ENCODE results near the gene GAS7. TPM values are rescaled to one million over a fixed set of nuclear protein-coding genes. Genes with fewer than 3 reads are reported as not detected.
A peak's percentile ranks its signal among the peaks of the same experiment; 100 is the strongest.

GAS7 gene
- total RNA-seq, 5 donors from 2014 or later (not counting 1 experiment from before 2014, with no cell fraction given): 0.93 to 10.5 (median 3.8) TPM

DNA sequence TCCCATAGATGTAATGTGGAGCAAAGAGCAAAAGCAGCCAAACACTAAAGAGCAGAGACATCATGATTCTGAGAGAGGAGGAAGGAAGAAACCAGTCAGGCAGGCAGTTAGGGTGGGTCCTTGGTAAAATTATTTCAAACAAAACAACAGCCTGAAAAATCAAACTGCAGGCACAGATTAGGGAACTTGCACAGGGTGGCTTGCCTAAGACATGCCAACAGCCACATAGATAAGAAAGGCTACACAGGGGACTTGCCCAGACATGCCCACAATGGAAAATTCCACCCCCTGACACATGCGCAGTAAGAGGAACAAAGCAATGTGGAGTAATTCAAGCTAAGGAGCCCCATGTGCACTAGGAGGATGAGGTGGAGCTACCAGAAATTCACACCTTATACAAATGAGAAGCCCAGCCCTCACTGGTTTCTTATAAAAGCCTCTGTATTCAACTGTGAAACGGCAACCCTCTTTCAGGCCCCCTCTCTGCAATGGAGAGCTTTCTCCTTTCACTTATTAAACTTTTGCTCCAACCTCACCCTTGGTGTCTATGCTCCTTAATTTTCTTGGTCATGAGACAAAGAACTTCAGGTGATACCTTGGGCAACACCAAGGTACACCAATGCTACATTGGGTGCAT lies 7.3 kb upstream of the GAS7 start:
- no peak for DNase-seq
- Mint-ChIP-seq H3K4me3 (no peak overlapping the region), H3K36me3 (no peaks in the 10 kb centered on the region), H3K27ac (no peak overlapping the region), H3K27me3 (peaks cover 3 to 9% of the 10 kb centered on the region in 2 donors), H3K4me1 (no peaks in the 10 kb centered on the region), H3K9me3 (peaks cover 7 to 22% (median 8%) of the 10 kb centered on the region in 3 donors)
- H3K4me3 ChIP-seq (ENCODE audit: control insufficient read depth in 1 of 2, extremely low read depth in 1 of 2, low read length in 1 of 2): no peak overlapping the region
- no peak for ATAC-seq (replicated peaks in 1 of 4)
- no peak overlapping the region for H3K27ac ChIP-seq (ENCODE audit: low read length)
- peaks cover 0 to 14% of the 10 kb centered on the region in 2 experiments for H3K27me3 ChIP-seq (replicated peaks in 1 of 2; ENCODE audit: control insufficient read depth in 2 of 2, extremely low read depth in 1 of 2, insufficient read depth in 2 of 2, low read length in 1 of 2)
- WGBS (ENCODE audit: insufficient coverage): 100% methylated on average over 1 of the region's 2 CpGs
- ChIA-PET POLR2A (no interaction called here), CTCF (no interaction called here)
- H3K4me1 ChIP-seq (ENCODE audit: control insufficient read depth in 1 of 2, extremely low read depth in 1 of 2, insufficient read depth in 2 of 2, low read length in 2 of 2): no peaks in the 10 kb centered on the region
- H3K9me3 ChIP-seq: peaks cover 2% of the 10 kb centered on the region
- H3K36me3 ChIP-seq (ENCODE audit: control insufficient read depth in 2 of 2, extremely low read depth in 1 of 2, insufficient read depth in 1 of 2, low read length in 1 of 2): no peaks in the 10 kb centered on the region

DNA sequence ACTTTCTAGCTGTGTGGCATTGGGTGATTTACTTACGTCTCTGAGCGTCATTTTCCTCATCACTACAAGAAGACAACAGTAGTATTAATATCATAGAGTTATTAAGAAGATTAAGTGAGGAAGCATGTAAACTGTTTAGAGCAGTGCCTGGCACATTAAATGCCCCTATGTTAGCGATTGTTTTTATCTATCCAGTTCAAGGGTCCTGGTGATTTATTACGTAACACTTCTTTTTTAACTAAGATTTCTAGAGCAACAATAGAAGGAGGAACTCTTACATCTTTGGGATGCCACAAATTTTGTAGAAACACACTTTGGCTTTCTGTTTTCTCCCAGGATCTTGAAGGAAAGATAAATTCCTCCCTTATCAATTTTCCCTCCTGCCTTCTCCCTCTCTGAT lies 3.3 kb upstream of the GAS7 start:
- Histone ChIP-seq H3K9me3 (peaks cover 2% of the 10 kb centered on the region), H3K4me1 (ENCODE audit: control insufficient read depth in 1 of 2, extremely low read depth in 1 of 2, insufficient read depth in 2 of 2, low read length in 2 of 2) (peaks cover 0 to 18% of the 10 kb centered on the region in 2 experiments), H3K36me3 (ENCODE audit: control insufficient read depth in 2 of 2, extremely low read depth in 1 of 2, insufficient read depth in 1 of 2, low read length in 1 of 2) (no peaks in the 10 kb centered on the region), H3K27ac (ENCODE audit: low read length) (no peak overlapping the region), H3K4me3 (ENCODE audit: control insufficient read depth in 1 of 2, extremely low read depth in 1 of 2, low read length in 1 of 2) (no peak overlapping the region), H3K27me3 (replicated peaks in 1 of 2; ENCODE audit: control insufficient read depth in 2 of 2, extremely low read depth in 1 of 2, insufficient read depth in 2 of 2, low read length in 1 of 2) (peaks cover 0 to 34% of the 10 kb centered on the region in 2 experiments)
- Mint-ChIP-seq H3K4me3 (no peak overlapping the region), H3K9me3 (peaks cover 7 to 22% (median 8%) of the 10 kb centered on the region in 3 donors), H3K27ac (no peak overlapping the region), H3K4me1 (peaks cover 0 to 12% (median 8%) of the 10 kb centered on the region in 3 donors), H3K36me3 (no peaks in the 10 kb centered on the region), H3K27me3 (peaks cover 16 to 27% of the 10 kb centered on the region in 2 donors)
- WGBS (ENCODE audit: insufficient coverage): no CpG with 5 or more reads among the region's 4 CpGs
- ChIA-PET POLR2A (no interaction called here), CTCF (no interaction called here)
- DNase-seq (no peak), ATAC-seq (replicated peaks in 1 of 4) (no peak)

GRCh38 chr17:10200645-10201044 lies 2.2 kb upstream of the GAS7 start:
- Mint-ChIP-seq H3K36me3 (no peaks in the 10 kb centered on the region), H3K9me3 (peaks cover 7 to 17% (median 8%) of the 10 kb centered on the region in 3 donors), H3K4me1 (peaks cover 0 to 14% (median 8%) of the 10 kb centered on the region in 3 donors), H3K27ac (no peak overlapping the region), H3K4me3 (no peak overlapping the region), H3K27me3 (peaks cover 16 to 35% of the 10 kb centered on the region in 2 donors)
- ATAC-seq (replicated peaks in 1 of 4) (no peak), DNase-seq (no peak)
- H3K27me3 ChIP-seq (replicated peaks in 1 of 2; ENCODE audit: control insufficient read depth in 2 of 2, extremely low read depth in 1 of 2, insufficient read depth in 2 of 2, low read length in 1 of 2): peaks cover 0 to 37% of the 10 kb centered on the region in 2 experiments
- 87% methylated on average over 4 of the region's 4 CpGs for WGBS (ENCODE audit: insufficient coverage)
- peaks cover 2% of the 10 kb centered on the region for H3K9me3 ChIP-seq
- H3K4me3 ChIP-seq (ENCODE audit: control insufficient read depth in 1 of 2, extremely low read depth in 1 of 2, low read length in 1 of 2): no peak overlapping the region
- POLR2A ChIA-PET: no interaction called here
- CTCF ChIA-PET: no interaction called here
- H3K36me3 ChIP-seq (ENCODE audit: control insufficient read depth in 2 of 2, extremely low read depth in 1 of 2, insufficient read depth in 1 of 2, low read length in 1 of 2): no peaks in the 10 kb centered on the region
- peaks cover 0 to 18% of the 10 kb centered on the region in 2 experiments for H3K4me1 ChIP-seq (ENCODE audit: control insufficient read depth in 1 of 2, extremely low read depth in 1 of 2, insufficient read depth in 2 of 2, low read length in 2 of 2)
- no peak overlapping the region for H3K27ac ChIP-seq (ENCODE audit: low read length)

- CTCF ChIA-PET: interaction anchor here in 1 of 2 donors (0.7 kb wide), 1 partner anchor 26 kb away, joined by 3 read pairs; no protein-coding TSS in a partner anchor
- Histone ChIP-seq H3K4me3 (ENCODE audit: control insufficient read depth in 1 of 2, extremely low read depth in 1 of 2, low read length in 1 of 2) (no peak overlapping the region), H3K9me3 (peaks cover 2% of the 10 kb centered on the region), H3K27ac (ENCODE audit: low read length) (no peak overlapping the region), H3K27me3 (replicated peaks in 1 of 2; ENCODE audit: control insufficient read depth in 2 of 2, extremely low read depth in 1 of 2, insufficient read depth in 2 of 2, low read length in 1 of 2) (peaks cover 0 to 37% of the 10 kb centered on the region in 2 experiments), H3K36me3 (ENCODE audit: control insufficient read depth in 2 of 2, extremely low read depth in 1 of 2, insufficient read depth in 1 of 2, low read length in 1 of 2) (no peaks in the 10 kb centered on the region), H3K4me1 (ENCODE audit: control insufficient read depth in 1 of 2, extremely low read depth in 1 of 2, insufficient read depth in 2 of 2, low read length in 2 of 2) (peaks cover 0 to 18% of the 10 kb centered on the region in 2 experiments)
- DNase-seq (no peak), ATAC-seq (replicated peaks in 1 of 4) (no peak)
- POLR2A ChIA-PET: no interaction called here
- Mint-ChIP-seq H3K9me3 (peaks cover 4 to 12% (median 7%) of the 10 kb centered on the region in 3 donors), H3K36me3 (no peaks in the 10 kb centered on the region), H3K4me1 (peaks cover 0 to 14% (median 8%) of the 10 kb centered on the region in 3 donors), H3K27ac (no peak overlapping the region), H3K27me3 (peaks cover 16 to 35% of the 10 kb centered on the region in 2 donors), H3K4me3 (peak overlapping the region; percentile 14 to 69 (median 25))
- 83% methylated on average over 3 of the region's 3 CpGs for WGBS (ENCODE audit: insufficient coverage)
These were observed 1.6 kb upstream of the GAS7 start for GRCh38 chr17:10200016-10200415.

- peaks cover 0 to 14% (median 8%) of the 10 kb centered on the region in 3 donors for H3K4me1 Mint-ChIP-seq
- POLR2A ChIA-PET: interaction anchor here in 1 of 2 donors (0.6 to 0.7 kb wide), 2 partner anchors 27 to 83 kb away, joined by 3 to 4 read pairs; no protein-coding TSS in a partner anchor
- DNase-seq: peak in 4 of 35 experiments; percentile 1 to 10 (median 4)
- Histone ChIP-seq H3K27me3 (replicated peaks in 1 of 2; ENCODE audit: control insufficient read depth in 2 of 2, extremely low read depth in 1 of 2, insufficient read depth in 2 of 2, low read length in 1 of 2) (peaks cover 0 to 37% of the 10 kb centered on the region in 2 experiments), H3K4me1 (ENCODE audit: control insufficient read depth in 1 of 2, extremely low read depth in 1 of 2, insufficient read depth in 2 of 2, low read length in 2 of 2) (peaks cover 0 to 18% of the 10 kb centered on the region in 2 experiments), H3K27ac (ENCODE audit: low read length) (no peak overlapping the region), H3K36me3 (ENCODE audit: control insufficient read depth in 2 of 2, extremely low read depth in 1 of 2, insufficient read depth in 1 of 2, low read length in 1 of 2) (no peaks in the 10 kb centered on the region), H3K4me3 (ENCODE audit: control insufficient read depth in 1 of 2, extremely low read depth in 1 of 2, low read length in 1 of 2) (peak overlapping the region in 1 of 2 donors; percentile 70), H3K9me3 (no peaks in the 10 kb centered on the region)
- 7% methylated on average over 81 of the region's 90 CpGs for WGBS (ENCODE audit: insufficient coverage)
- H3K27me3 Mint-ChIP-seq: peaks cover 16 to 35% of the 10 kb centered on the region in 2 donors
- peak in 2 of 4 experiments; percentile 13 to 14 for ATAC-seq (replicated peaks in 1 of 4)
- peak overlapping the region in 2 of 3 donors; percentile 45 to 51 for H3K4me3 Mint-ChIP-seq
- H3K9me3 Mint-ChIP-seq: peaks cover 5 to 16% (median 14%) of the 10 kb centered on the region in 3 donors
- no peaks in the 10 kb centered on the region for H3K36me3 Mint-ChIP-seq
- CTCF ChIA-PET: interaction anchor here in 1 of 2 donors (0.7 kb wide), 1 partner anchor 83 kb away, joined by 6 read pairs; no protein-coding TSS in a partner anchor
- H3K27ac Mint-ChIP-seq: no peak overlapping the region
These were observed 491 bp downstream of the GAS7 start for GRCh38 chr17:10197721-10198508.

- ChIA-PET POLR2A (no interaction called here), CTCF (no interaction called here)
- ATAC-seq (replicated peaks in 1 of 4) (no peak), DNase-seq (no peak)
- Histone ChIP-seq H3K36me3 (ENCODE audit: control insufficient read depth in 2 of 2, extremely low read depth in 1 of 2, insufficient read depth in 1 of 2, low read length in 1 of 2) (no peaks in the 10 kb centered on the region), H3K27me3 (replicated peaks in 1 of 2; ENCODE audit: control insufficient read depth in 2 of 2, extremely low read depth in 1 of 2, insufficient read depth in 2 of 2, low read length in 1 of 2) (peaks cover 0 to 32% of the 10 kb centered on the region in 2 experiments), H3K4me3 (ENCODE audit: control insufficient read depth in 1 of 2, extremely low read depth in 1 of 2, low read length in 1 of 2) (no peak overlapping the region), H3K9me3 (no peaks in the 10 kb centered on the region), H3K27ac (ENCODE audit: low read length) (no peak overlapping the region), H3K4me1 (ENCODE audit: control insufficient read depth in 1 of 2, extremely low read depth in 1 of 2, insufficient read depth in 2 of 2, low read length in 2 of 2) (peaks cover 0 to 18% of the 10 kb centered on the region in 2 experiments)
- Mint-ChIP-seq H3K27me3 (peaks cover 16 to 35% of the 10 kb centered on the region in 2 donors), H3K4me1 (peaks cover 0 to 14% (median 8%) of the 10 kb centered on the region in 3 donors), H3K4me3 (peak overlapping the region in 1 of 3 donors; percentile 9), H3K36me3 (no peaks in the 10 kb centered on the region), H3K9me3 (peaks cover 5 to 16% (median 14%) of the 10 kb centered on the region in 3 donors), H3K27ac (no peak overlapping the region)
- WGBS (ENCODE audit: insufficient coverage): 77% methylated on average over 6 of the region's 11 CpGs
These were observed 1.1 kb downstream of the GAS7 start for GRCh38 chr17:10197362-10197720.
